ENCODE data around the gene TMEM167B.

TMEM167B gene

GRCh38 chr1:109133002-109133706 is 42.6 kb downstream of the TMEM167B start:
- Histone ChIP-seq H3K27ac (no peak overlapping the region), H3K27me3 (no peaks in the 10 kb centered on the region), H3K9me3 (no peaks in the 10 kb centered on the region), H3K36me3 (no peaks in the 10 kb centered on the region), H3K4me1 (peaks cover 0 to 15% (median 0%) of the 10 kb centered on the region in 4 donors), H3K4me3 (no peak overlapping the region)
- no peak for DNase-seq
- intact Hi-C loops (cut with DNase I; ENCODE audit: low total_unique reads), result no loop called here
- no peak for TF ChIP-seq CTCF (IDR thresholded peaks at IDR 0.05)

- no peak overlapping the region for H3K27ac ChIP-seq
- no peaks in the 10 kb centered on the region for H3K27me3 ChIP-seq
- H3K36me3 ChIP-seq, result no peaks in the 10 kb centered on the region
- H3K4me1 ChIP-seq, result peaks cover 0 to 15% (median 0%) of the 10 kb centered on the region in 4 donors
- H3K9me3 ChIP-seq, result no peaks in the 10 kb centered on the region
- no peak overlapping the region for H3K4me3 ChIP-seq
- intact Hi-C loops (cut with DNase I; ENCODE audit: low total_unique reads), result no loop called here
- DNase-seq, result peak in 1 of 2 donors; percentile 29
- no peak for TF ChIP-seq CTCF (IDR thresholded peaks at IDR 0.05)
Observed at GRCh38 chr1:109133815-109134214, 43.3 kb downstream of the TMEM167B start.

GRCh38 chr1:109134423-109134822 is 43.9 kb downstream of the TMEM167B start:
- Histone ChIP-seq H3K4me1 (peaks cover 0 to 15% (median 0%) of the 10 kb centered on the region in 4 donors), H3K27ac (no peak overlapping the region), H3K27me3 (no peaks in the 10 kb centered on the region), H3K4me3 (no peak overlapping the region), H3K9me3 (no peaks in the 10 kb centered on the region), H3K36me3 (no peaks in the 10 kb centered on the region)
- no peak for DNase-seq
- no peak for TF ChIP-seq CTCF (IDR thresholded peaks at IDR 0.05)
- intact Hi-C loops (cut with DNase I; ENCODE audit: low total_unique reads), result no loop called here

- Histone ChIP-seq H3K27ac (no peak overlapping the region), H3K4me1 (peaks cover 0 to 15% (median 0%) of the 10 kb centered on the region in 4 donors), H3K9me3 (no peaks in the 10 kb centered on the region), H3K36me3 (no peaks in the 10 kb centered on the region), H3K27me3 (no peaks in the 10 kb centered on the region), H3K4me3 (no peak overlapping the region)
- intact Hi-C loops (cut with DNase I; ENCODE audit: low total_unique reads), result no loop called here
- no peak for DNase-seq
- TF ChIP-seq CTCF (IDR thresholded peaks at IDR 0.05), result no peak
Observed at GRCh38 chr1:109135940-109136339, 45.4 kb downstream of the TMEM167B start.

- no peaks in the 10 kb centered on the region for H3K36me3 ChIP-seq
- no peak overlapping the region for H3K27ac ChIP-seq
- H3K27me3 ChIP-seq, result no peaks in the 10 kb centered on the region
- H3K9me3 ChIP-seq, result no peaks in the 10 kb centered on the region
- DNase-seq, result no peak
- H3K4me3 ChIP-seq, result no peak overlapping the region
- H3K4me1 ChIP-seq, result peaks cover 0 to 15% (median 0%) of the 10 kb centered on the region in 4 donors
- intact Hi-C loops (cut with DNase I; ENCODE audit: low total_unique reads), result no loop called here
- TF ChIP-seq CTCF (IDR thresholded peaks at IDR 0.05), result no peak
Observed at GRCh38 chr1:109136766-109137165, 46.2 kb downstream of the TMEM167B start.
